Gastrocnemius medialis (tissue), 4 donors: ENCODE data around the gene RANBP3L.

Source experiments
- POLR2A ChIP-seq, 2 donors: fragments of 450-650 bp; IDR thresholded peaks; one replicate each; pipeline ENCODE4 v1.6.1; 2017; ENCODE audit warnings: antibody characterized with exemption in 2 of 2, mild to moderate bottlenecking in 2 of 2, moderate library complexity in 2 of 2
- TF ChIP-seq, protein P1 (sequence below), 5 experiments: fragments of 450-650 bp in 3 of 5; fragments of 200-600 bp in 2 of 5; sonication (generic) in 2 of 5; IDR thresholded peaks in 4 of 5; conservative IDR thresholded peaks in 1 of 5; 1 replicate in 4 of 5; 2 replicates in 1 of 5; pipeline ENCODE4 v1.5.1; 2016 to 2019; ENCODE audit warnings: antibody characterized with exemption in 5 of 5, mild to moderate bottlenecking in 3 of 5, moderate library complexity in 3 of 5

DNA sequence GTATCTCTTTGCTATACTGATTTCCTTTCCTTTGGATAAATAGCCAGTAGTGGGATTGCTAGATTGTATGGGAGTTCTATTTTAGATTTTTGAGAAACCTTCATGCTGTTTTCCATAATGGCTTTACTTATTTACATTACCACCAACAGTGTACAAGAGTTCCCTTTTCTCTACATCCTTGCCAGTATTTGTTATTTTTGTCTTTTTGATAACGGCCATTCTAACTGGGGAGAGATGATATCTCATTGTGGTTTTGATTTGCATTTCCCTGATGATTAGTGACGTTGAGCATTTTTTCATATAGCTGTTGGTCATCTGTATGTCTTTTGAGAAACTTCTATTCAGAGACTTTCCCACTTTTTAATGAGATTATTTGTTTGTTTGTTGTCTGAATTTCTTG, 85.8 kb downstream of the RANBP3L start:
- TF ChIP-seq, protein P1, sequence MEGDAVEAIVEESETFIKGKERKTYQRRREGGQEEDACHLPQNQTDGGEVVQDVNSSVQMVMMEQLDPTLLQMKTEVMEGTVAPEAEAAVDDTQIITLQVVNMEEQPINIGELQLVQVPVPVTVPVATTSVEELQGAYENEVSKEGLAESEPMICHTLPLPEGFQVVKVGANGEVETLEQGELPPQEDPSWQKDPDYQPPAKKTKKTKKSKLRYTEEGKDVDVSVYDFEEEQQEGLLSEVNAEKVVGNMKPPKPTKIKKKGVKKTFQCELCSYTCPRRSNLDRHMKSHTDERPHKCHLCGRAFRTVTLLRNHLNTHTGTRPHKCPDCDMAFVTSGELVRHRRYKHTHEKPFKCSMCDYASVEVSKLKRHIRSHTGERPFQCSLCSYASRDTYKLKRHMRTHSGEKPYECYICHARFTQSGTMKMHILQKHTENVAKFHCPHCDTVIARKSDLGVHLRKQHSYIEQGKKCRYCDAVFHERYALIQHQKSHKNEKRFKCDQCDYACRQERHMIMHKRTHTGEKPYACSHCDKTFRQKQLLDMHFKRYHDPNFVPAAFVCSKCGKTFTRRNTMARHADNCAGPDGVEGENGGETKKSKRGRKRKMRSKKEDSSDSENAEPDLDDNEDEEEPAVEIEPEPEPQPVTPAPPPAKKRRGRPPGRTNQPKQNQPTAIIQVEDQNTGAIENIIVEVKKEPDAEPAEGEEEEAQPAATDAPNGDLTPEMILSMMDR (IDR thresholded peaks at IDR 0.05 in 4 of 5, conservative IDR thresholded peaks at IDR 0.05 in 1 of 5) = no peak
- no peak for TF ChIP-seq POLR2A (IDR thresholded peaks at IDR 0.05)
